H1 (cell line): ENCODE data around the gene MYL5. TPM values are rescaled to one million over a fixed set of nuclear protein-coding genes. Genes with fewer than 3 reads are reported as not detected.
A peak's percentile ranks its signal among the peaks of the same experiment; 100 is the strongest.

ENCODE experiments used
- CTCF ChIA-PET: fragments of 300-600 bp; sonication (Branson Sonifier 250); formaldehyde crosslinking; loops from one replicate; lab custom pipeline; 2021; ENCODE audit not compliant: partially characterized antibody; lab: Charles Lee
- POLR2A ChIA-PET: fragments of 300-600 bp; sonication (Branson Sonifier 250); formaldehyde crosslinking; loops from one replicate; lab custom pipeline; 2021; ENCODE audit warnings: inconsistent platforms; ENCODE audit not compliant: partially characterized antibody; lab: Charles Lee
- DNase-seq, 2 experiments: peaks; one replicate each; pipeline versions ENCODE4 v3.0.0 to v3.0.0-alpha.2; 2010 to 2022; ENCODE audit warnings: low spot score in 2 of 2, low read depth in 1 of 2, mixed read lengths in 1 of 2
- FAIRE-seq: peaks from 2 replicates; lab custom pipeline; 2011; peaks lifted over from hg19 to GRCh38; lab: Jason Lieb, UNC
- H2AFZ ChIP-seq: 2 replicates; pipeline ENCODE4 v1.8.1; 2012; ENCODE audit warnings: low read length, inconsistent platforms
- H2AK5ac ChIP-seq: 2 replicates; pipeline ENCODE4 v1.6.1; 2013; ENCODE audit warnings: low read depth, low read length
- H2BK120ac ChIP-seq: replicated peaks from 2 replicates; pipeline ENCODE3; 2013; ENCODE audit warnings: low read depth, low read length, inconsistent platforms
- H2BK12ac ChIP-seq: 2 replicates; pipeline ENCODE4 v1.6.1; 2013; ENCODE audit warnings: low read depth, low read length
- H2BK15ac ChIP-seq: 2 replicates; pipeline ENCODE4 v1.6.1; 2013; ENCODE audit warnings: low read length
- H2BK20ac ChIP-seq: 2 replicates; pipeline ENCODE4 v1.6.1; 2013; ENCODE audit warnings: low read length
- H2BK5ac ChIP-seq: 2 replicates; pipeline ENCODE4 v1.6.1; 2013; ENCODE audit warnings: low read depth, low read length
- H3K14ac ChIP-seq: 2 replicates; pipeline ENCODE4 v1.6.1; 2013; ENCODE audit warnings: inconsistent platforms; ENCODE audit not compliant: insufficient read length
- H3K18ac ChIP-seq: 2 replicates; pipeline ENCODE4 v1.6.1; 2013; ENCODE audit warnings: low read length; ENCODE audit errors: extremely low read depth
- H3K23ac ChIP-seq: 2 replicates; pipeline ENCODE4 v1.6.1; 2013; ENCODE audit warnings: inconsistent platforms; ENCODE audit not compliant: insufficient read length
- H3K23me2 ChIP-seq: 2 replicates; pipeline ENCODE4 v1.6.1; 2013; ENCODE audit warnings: low read depth, low read length
- H3K27ac ChIP-seq: 2 replicates; pipeline ENCODE4 v1.6.1; 2011; ENCODE audit warnings: low read depth, low read length, inconsistent platforms
- H3K27me3 ChIP-seq, 4 experiments: replicated peaks in 1 of 4; 1 replicate in 1 of 4; 2 replicates in 3 of 4; pipeline versions ENCODE4 v1.6.1 to v1.8.1; 2011 to 2013; ENCODE audit warnings: low read length in 3 of 4, mild to moderate bottlenecking in 3 of 4, inconsistent platforms in 2 of 4, mixed read lengths in 2 of 4, moderate library complexity in 1 of 4; ENCODE audit not compliant: control insufficient read depth in 3 of 4, insufficient read depth in 3 of 4; ENCODE audit errors: extremely low read depth in 1 of 4
- H3K36me3 ChIP-seq, 4 experiments: 2 replicates each; pipeline versions ENCODE4 v1.6.1 to v1.8.1; 2011 to 2013; ENCODE audit warnings: mild to moderate bottlenecking in 4 of 4, low read length in 3 of 4, moderate library complexity in 2 of 4, control low read depth in 1 of 4, inconsistent platforms in 1 of 4; ENCODE audit not compliant: insufficient read depth in 4 of 4, control insufficient read depth in 2 of 4
- H3K4ac ChIP-seq: replicated peaks from 2 replicates; pipeline ENCODE3; 2013; ENCODE audit warnings: low read length, low read depth, mixed read lengths, inconsistent platforms; ENCODE audit not compliant: insufficient read length
- H3K4me1 ChIP-seq, 4 experiments: replicated peaks in 1 of 4; 1 replicate in 1 of 4; 2 replicates in 3 of 4; pipeline versions ENCODE4 v1.6.1 to v1.8.1; 2011 to 2013; ENCODE audit warnings: low read length in 3 of 4, inconsistent platforms in 2 of 4, mixed read lengths in 1 of 4; ENCODE audit not compliant: insufficient read depth in 4 of 4, control insufficient read depth in 3 of 4
- H3K4me2 ChIP-seq, 2 experiments: 2 replicates each; pipeline versions ENCODE4 v1.6.1 to v1.8.1; 2011 to 2013; ENCODE audit warnings: low read depth in 2 of 2, low read length in 2 of 2, control low read depth in 1 of 2, inconsistent platforms in 1 of 2, mild to moderate bottlenecking in 1 of 2; ENCODE audit not compliant: insufficient read depth in 1 of 2
- H3K4me3 ChIP-seq, 4 experiments: fragments of 200-600, 300-600 bp in 1 of 4; sonication (generic), shearing (Covaris generic), sonication (Bioruptor Twin) in 1 of 4; 2 replicates each; pipeline versions ENCODE4 v1.5.1 to v1.8.1; 2011 to 2016; ENCODE audit warnings: low read length in 4 of 4, low read depth in 3 of 4, control low read depth in 2 of 4, inconsistent platforms in 2 of 4, mild to moderate bottlenecking in 2 of 4, mixed read lengths in 1 of 4, moderate library complexity in 1 of 4; ENCODE audit not compliant: insufficient read depth in 2 of 4; ENCODE audit errors: extremely low read depth in 1 of 4
- H3K56ac ChIP-seq: replicated peaks from 2 replicates; pipeline ENCODE3; 2013; ENCODE audit warnings: low read depth, mild to moderate bottlenecking, mixed read lengths, low read length, inconsistent platforms; ENCODE audit not compliant: insufficient read length
- H3K79me1 ChIP-seq: 2 replicates; pipeline ENCODE4 v1.6.1; 2013; ENCODE audit warnings: low read depth, low read length, control low read depth
- H3K79me2 ChIP-seq, 2 experiments: 2 replicates each; pipeline versions ENCODE4 v1.6.1 to v1.8.1; 2012 to 2013; ENCODE audit warnings: low read length in 2 of 2, mild to moderate bottlenecking in 2 of 2, inconsistent platforms in 1 of 2; ENCODE audit not compliant: insufficient read depth in 2 of 2, control insufficient read depth in 1 of 2
- H3K9ac ChIP-seq, 4 experiments: replicated peaks in 1 of 4; 1 replicate in 1 of 4; 2 replicates in 3 of 4; pipeline versions ENCODE4 v1.6.1 to v1.8.1; 2011 to 2013; ENCODE audit warnings: low read depth in 3 of 4, low read length in 3 of 4, control low read depth in 2 of 4, mild to moderate bottlenecking in 2 of 4, moderate library complexity in 2 of 4, inconsistent platforms in 1 of 4; ENCODE audit errors: extremely low read depth in 1 of 4
- H3K9me3 ChIP-seq, 2 experiments: 2 replicates each; pipeline versions ENCODE4 v1.6.1 to v1.8.1; 2012 to 2013; ENCODE audit warnings: mild to moderate bottlenecking in 2 of 2, moderate library complexity in 2 of 2, control low read depth in 1 of 2, inconsistent platforms in 1 of 2, low read depth in 1 of 2, low read length in 1 of 2, mixed read lengths in 1 of 2; ENCODE audit not compliant: insufficient read depth in 2 of 2
- H4K20me1 ChIP-seq, 2 experiments: replicated peaks in 1 of 2; 2 replicates each; pipeline versions ENCODE3 to v1.8.1; 2011 to 2013; ENCODE audit warnings: inconsistent platforms in 2 of 2, low read length in 2 of 2, mild to moderate bottlenecking in 1 of 2; ENCODE audit not compliant: insufficient read depth in 2 of 2, control insufficient read depth in 1 of 2
- H4K5ac ChIP-seq: 2 replicates; pipeline ENCODE4 v1.6.1; 2013; ENCODE audit warnings: low read length, low read depth, mixed read lengths, inconsistent platforms; ENCODE audit not compliant: insufficient read length
- H4K8ac ChIP-seq: 2 replicates; pipeline ENCODE4 v1.8.0; 2013; ENCODE audit warnings: mild to moderate bottlenecking, moderate library complexity, low read length, inconsistent platforms; ENCODE audit not compliant: insufficient read depth; ENCODE audit errors: extremely low read depth
- H4K91ac ChIP-seq: replicated peaks from 2 replicates; pipeline ENCODE3; 2013; ENCODE audit warnings: low read length, mixed read lengths, inconsistent platforms; ENCODE audit not compliant: insufficient read length
- KDM5A ChIP-seq: fragments of 200-600 bp; IDR thresholded peaks from 2 replicates; pipeline ENCODE4 v1.7.1; 2012; ENCODE audit warnings: mild to moderate bottlenecking, low read length, inconsistent platforms, mixed read lengths
- POLR2AphosphoS5 ChIP-seq: IDR thresholded peaks from 2 replicates; pipeline ENCODE4 v1.6.1; 2011; ENCODE audit warnings: low read depth, low read length
- SAP30 ChIP-seq: fragments of 300-600 bp; sonication (generic); IDR thresholded peaks from 2 replicates; pipeline ENCODE4 v1.7.1; 2012; ENCODE audit warnings: low read length, moderate library complexity, mild to moderate bottlenecking, inconsistent platforms; ENCODE audit not compliant: insufficient read depth, insufficient replicate concordance
- SIX5 ChIP-seq: IDR thresholded peaks from 2 replicates; pipeline ENCODE4 v1.6.1; 2011; ENCODE audit warnings: mild to moderate bottlenecking, low read depth, low read length
- TAF1 ChIP-seq: IDR thresholded peaks from 2 replicates; pipeline ENCODE4 v1.6.1; 2011; ENCODE audit warnings: mild to moderate bottlenecking, low read depth, low read length
- WGBS, 2 experiments: shearing (Covaris generic) in 1 of 2; methylation state at CpG; one replicate each; pipeline versions ENCODE4 v1.1.6 to v1.1.7; 2013 to 2015; ENCODE audit warnings: low lambda C conversion rate in 2 of 2, mixed read lengths in 2 of 2, inconsistent platforms in 1 of 2, low coverage in 1 of 2, missing lambda C conversion rate in 1 of 2; ENCODE audit not compliant: insufficient replicate concordance in 2 of 2, insufficient coverage in 1 of 2, insufficient read length in 1 of 2; ENCODE audit errors: extremely low coverage in 1 of 2, missing lambda C conversion rate in 1 of 2; 5-methylcytosine and 5-hydroxymethylcytosine counted together
- polyA plus RNA-seq, 7 experiments: library from polyadenylated mRNA; depleted of rRNA in 3 of 7; stranded (reverse) in 5 of 7; unstranded in 2 of 7; fragments of >200 nt in 5 of 7; fragments of 200-250 nt in 2 of 7; gene quantifications; 1 replicate in 5 of 7; 2 replicates in 1 of 7; 4 replicates in 1 of 7; pipeline versions ENCODE4 v1.2.1 to v1.2.3, GENCODE V29; 2011 to 2013; ENCODE audit warnings: missing spikeins in 2 of 7, mixed read lengths in 2 of 7
- total RNA-seq: library from RNA; stranded (reverse); fragmentation: NEBNext Ultra II Directional; extraction: Animal tissue kit (Norgen Biotek cat#: 25700); gene quantifications from 2 replicates; pipeline ENCODE4 v1.2.1, GENCODE V29; 2021

MYL5 gene
- total and polyA plus RNA-seq, 2 of the 8 experiments (the other 6 are each of a cell fraction or from before 2014, with no cell fraction given): 5.7 to 6.8 TPM

DNA sequence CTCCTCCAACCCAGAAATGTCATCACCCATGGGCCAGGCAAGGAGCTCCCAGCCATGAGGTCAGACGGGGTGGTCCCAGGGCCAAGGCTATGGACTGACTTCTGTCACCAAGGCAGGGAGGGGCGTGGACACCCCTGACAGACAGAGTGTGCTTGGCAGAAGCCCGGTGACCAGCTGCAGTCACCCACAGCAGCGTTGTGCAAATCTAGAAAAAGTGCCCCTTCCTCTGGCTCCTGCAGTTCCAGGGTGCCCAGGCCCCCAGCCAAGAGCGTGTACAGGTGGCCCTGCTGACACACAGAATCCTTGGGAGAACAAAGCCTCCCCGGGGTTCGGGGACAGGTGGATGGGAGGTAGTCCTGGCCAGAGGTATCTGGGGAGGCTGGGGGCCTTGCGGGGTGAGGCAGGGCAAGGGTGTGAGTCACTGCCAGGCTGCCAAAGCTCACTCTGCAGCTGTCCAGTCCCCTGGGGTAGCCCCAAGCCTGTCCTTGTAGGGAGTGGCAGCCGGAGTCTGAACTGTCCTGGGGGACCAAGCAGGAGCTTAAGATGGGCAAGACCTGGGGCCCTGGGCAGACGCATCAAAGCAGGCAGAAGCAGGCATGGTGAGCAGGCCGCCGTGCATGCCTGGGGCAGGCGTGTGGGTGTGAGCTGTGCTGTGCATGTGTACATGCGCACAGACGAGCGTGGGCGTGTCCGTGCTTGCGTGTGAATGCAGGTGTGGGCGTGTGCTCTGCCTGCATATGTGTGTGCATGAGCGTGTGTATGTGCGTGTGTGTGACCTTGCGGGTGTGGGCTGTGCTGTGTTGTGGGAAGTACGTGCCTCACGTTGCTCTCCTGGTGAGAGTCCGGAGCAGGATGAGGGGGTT lies 3.3 kb downstream of the MYL5 start:
- Histone ChIP-seq H3K4me1 (peaks cover 3 to 13% (median 6%) of the 10 kb centered on the region in 4 experiments; a peak in 6 of 7 replicates), H3K9ac (no peak overlapping the region), H3K23me2 (peaks cover 12% of the 10 kb centered on the region; the same call in 1 of the 2 replicates), H2BK20ac (0 out of 2 replicates have a peak overlapping the region, but pooled peaks have one; percentile 48), H2BK5ac (0 out of 2 replicates have a peak overlapping the region, but pooled peaks have one; percentile 61), H3K9me3 (no peaks in the 10 kb centered on the region), H3K36me3 (peaks cover 0 to 4% (median 2%) of the 10 kb centered on the region in 4 experiments; a peak in 1 of 8 replicates), H2AFZ (no peak overlapping the region), H4K91ac (peak overlapping the region; percentile 95), H3K18ac (no peak overlapping the region), H2AK5ac (peak overlapping the region; percentile 82), H3K56ac (no peak overlapping the region), H3K14ac (no peak overlapping the region), H3K79me2 (peaks cover 0 to 7% of the 10 kb centered on the region in 2 experiments; a peak in 2 of 4 replicates), H4K8ac (no peak overlapping the region), H3K79me1 (peaks cover 7% of the 10 kb centered on the region; the same call in 1 of the 2 replicates), H2BK15ac (0 out of 2 replicates have a peak overlapping the region, but pooled peaks have one; percentile 81), H3K27ac (no peak overlapping the region), H2BK12ac (peak overlapping the region; percentile 85; the same call in 1 of the 2 replicates), H3K4me3 (no peak overlapping the region), H3K27me3 (no peaks in the 10 kb centered on the region; a peak in 2 of 7 replicates), H2BK120ac (peak overlapping the region; percentile 22), H3K4me2 (no peak overlapping the region), H4K5ac (no peak overlapping the region), H3K4ac (peak overlapping the region; percentile 91), H4K20me1 (peaks cover 0 to 7% of the 10 kb centered on the region in 2 experiments), H3K23ac (no peak overlapping the region)
- POLR2A ChIA-PET: interaction anchor here (1.2 to 5.6 kb wide), 3 partner anchors 10 to 14 kb away, joined by 4 to 25 read pairs (median 5); no protein-coding TSS in a partner anchor
- DNase-seq (no peak), FAIRE-seq (no peak)
- 90% methylated on average over 26 of the region's 26 CpGs; no CpG with 5 or more reads in 1 of the 2 experiments for WGBS, 2 experiments
- CTCF ChIA-PET: interaction anchor here (1.0 to 1.6 kb wide), 3 partner anchors 10 to 75 kb away, joined by 3 read pairs; no protein-coding TSS in a partner anchor
- TF ChIP-seq KDM5A (no peak), SIX5 (no peak), POLR2AphosphoS5 (peak; percentile 54; the same call in 1 of the 2 replicates), SAP30 (no peak), TAF1 (no peak)
